AG09309 (cell line): ENCODE results near the gene CEP85L.

Experiments used
- DNase-seq: peaks from one replicate; pipeline ENCODE4 v3.0.0-alpha.2; 2010; ENCODE audit warnings: low read depth
- H3K4me3 ChIP-seq: 2 replicates; pipeline ENCODE4 v1.5.1; 2011; ENCODE audit warnings: mild to moderate bottlenecking, low read depth, low read length, moderate library complexity; ENCODE audit not compliant: control insufficient read depth
- CTCF ChIP-seq: IDR thresholded peaks from 2 replicates; pipeline ENCODE4 v1.5.1; 2011; ENCODE audit warnings: mild to moderate bottlenecking, low read depth, low read length, inconsistent platforms; ENCODE audit not compliant: insufficient read depth, control insufficient read depth; ENCODE audit errors: missing control alignments

The CEP85L gene

GRCh38 chr6:118528129-118528528 lies 123.3 kb downstream of the CEP85L start:
- no peak for DNase-seq
- H3K4me3 ChIP-seq: no peak overlapping the region
- no peak for TF ChIP-seq CTCF

GRCh38 chr6:118525913-118526780 lies 125.2 kb downstream of the CEP85L start:
- no peak for TF ChIP-seq CTCF
- DNase-seq: no peak
- H3K4me3 ChIP-seq: no peak overlapping the region

- no peak overlapping the region for H3K4me3 ChIP-seq
- no peak for TF ChIP-seq CTCF
- DNase-seq: no peak
These were observed 126.7 kb downstream of the CEP85L start for GRCh38 chr6:118524686-118525085.

- DNase-seq: no peak
- no peak for TF ChIP-seq CTCF
- H3K4me3 ChIP-seq: no peak overlapping the region
These were observed 128.2 kb downstream of the CEP85L start for GRCh38 chr6:118523216-118523615.

GRCh38 chr6:118522422-118522821 lies 129.0 kb downstream of the CEP85L start:
- no peak for DNase-seq
- no peak for TF ChIP-seq CTCF
- no peak overlapping the region for H3K4me3 ChIP-seq

- DNase-seq: no peak
- H3K4me3 ChIP-seq: no peak overlapping the region
- TF ChIP-seq CTCF: no peak
These were observed 136.7 kb downstream of the CEP85L start for GRCh38 chr6:118514689-118515088.
